Endodermal cell (in vitro differentiated cells): ENCODE data around the gene ALDH1A1. TPM values are rescaled to one million over a fixed set of nuclear protein-coding genes. Genes with fewer than 3 reads are reported as not detected.

Source experiments
- DNase-seq: peaks from one replicate; pipeline ENCODE4 v3.0.0-alpha.2; 2017
- H3K27ac ChIP-seq: 2 replicates; pipeline ENCODE4 v1.5.1; 2013; ENCODE audit warnings: mild to moderate bottlenecking, low read depth, low read length, moderate library complexity
- H3K27me3 ChIP-seq: 2 replicates; pipeline ENCODE4 v1.6.1; 2013; ENCODE audit warnings: mild to moderate bottlenecking, low read length, moderate library complexity; ENCODE audit not compliant: insufficient read depth, control insufficient read depth, poor library complexity, severe bottlenecking
- H3K36me3 ChIP-seq: 2 replicates; pipeline ENCODE4 v1.7.0; 2013; ENCODE audit warnings: mild to moderate bottlenecking, low read length, moderate library complexity; ENCODE audit not compliant: control insufficient read depth, insufficient read depth
- H3K4me1 ChIP-seq: one replicate; pipeline ENCODE4 v1.7.0; 2013; ENCODE audit warnings: low read length; ENCODE audit not compliant: control insufficient read depth, insufficient read depth
- H3K4me3 ChIP-seq: 2 replicates; pipeline ENCODE4 v1.5.1; 2013; ENCODE audit warnings: mild to moderate bottlenecking, low read length, moderate library complexity
- H3K9ac ChIP-seq: 2 replicates; pipeline ENCODE4 v1.6.1; 2013; ENCODE audit warnings: mild to moderate bottlenecking, low read length, moderate library complexity; ENCODE audit not compliant: poor library complexity, severe bottlenecking; ENCODE audit errors: extremely low read depth
- H3K9me3 ChIP-seq: 2 replicates; pipeline ENCODE4 v1.6.1; 2013; ENCODE audit warnings: mild to moderate bottlenecking, low read length, moderate library complexity; ENCODE audit not compliant: control insufficient read depth
- H3K27ac Mint-ChIP-seq: 2 replicates; pipeline ENCODE4 v1.8.0; 2020; ENCODE audit warnings: mixed read lengths
- H3K27me3 Mint-ChIP-seq: 2 replicates; pipeline ENCODE4 v1.8.0; 2021; ENCODE audit warnings: mild to moderate bottlenecking, mixed read lengths; ENCODE audit not compliant: insufficient read depth
- H3K36me3 Mint-ChIP-seq: 2 replicates; pipeline ENCODE4 v1.8.0; 2020; ENCODE audit warnings: low read depth, mixed read lengths
- H3K4me1 Mint-ChIP-seq: 2 replicates; pipeline ENCODE4 v1.8.0; 2020; ENCODE audit warnings: mixed read lengths
- H3K4me3 Mint-ChIP-seq: 2 replicates; pipeline ENCODE4 v1.8.0; 2020; ENCODE audit warnings: mild to moderate bottlenecking, moderate library complexity, mixed read lengths
- H3K9me3 Mint-ChIP-seq: 2 replicates; pipeline ENCODE4 v1.8.0; 2020; ENCODE audit warnings: mild to moderate bottlenecking, mixed read lengths
- WGBS, 2 experiments: methylation state at CpG; one replicate each; pipeline versions ENCODE4 v1.1.5 to v1.1.7; 2013; ENCODE audit warnings: missing lambda C conversion rate in 2 of 2, mixed read lengths in 1 of 2; ENCODE audit not compliant: insufficient coverage in 1 of 2, insufficient read length in 1 of 2; 5-methylcytosine and 5-hydroxymethylcytosine counted together
- total RNA-seq, 2 donors: library from RNA; stranded (reverse); fragmentation: NEBNext Ultra II Directional in 1 of 2; extraction: Animal tissue kit (Norgen Biotek cat#: 25700) in 1 of 2; gene quantifications; 2 replicates in 1 of 2; 3 replicates in 1 of 2; pipeline ENCODE4 v1.2.1, GENCODE V29; 2021
- TF ChIP-seq, protein P1 (sequence below): fragments of 200-600 bp; sonication (generic); conservative IDR thresholded peaks from 2 replicates; pipeline ENCODE4 v1.5.0; 2021; ENCODE audit warnings: antibody characterized with exemption, mild to moderate bottlenecking

ALDH1A1 gene
- total RNA-seq, 2 donors from 2014 or later = 3.5 to 4.6 TPM

DNA sequence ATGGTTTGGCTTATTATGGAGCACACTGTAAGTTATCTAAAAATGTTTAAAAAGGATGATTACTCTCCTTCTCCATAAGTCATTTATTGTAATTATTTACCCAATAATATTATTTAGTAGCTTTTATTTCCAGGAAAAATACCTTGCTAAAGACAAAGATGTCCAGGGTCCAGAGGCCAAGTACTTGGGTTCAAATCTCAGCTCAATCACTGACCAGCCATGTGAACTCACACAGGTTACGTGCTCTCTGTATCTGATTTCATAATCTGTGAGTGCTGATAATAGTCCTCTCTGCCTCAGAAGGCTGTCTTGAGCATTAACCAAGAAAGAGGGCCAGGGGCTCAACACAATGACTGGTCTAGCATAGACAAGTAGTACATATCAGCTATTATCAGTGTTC is 27.0 kb downstream of the ALDH1A1 start:
- H3K27ac Mint-ChIP-seq = no peak overlapping the region
- H3K4me3 Mint-ChIP-seq = no peak overlapping the region
- H3K4me1 Mint-ChIP-seq = no peaks in the 10 kb centered on the region
- Histone ChIP-seq H3K4me1 (no peaks in the 10 kb centered on the region), H3K4me3 (no peak overlapping the region), H3K36me3 (no peaks in the 10 kb centered on the region), H3K9ac (no peak overlapping the region), H3K27ac (no peak overlapping the region), H3K9me3 (no peaks in the 10 kb centered on the region), H3K27me3 (peaks cover 2% of the 10 kb centered on the region)
- no peak for DNase-seq
- H3K27me3 Mint-ChIP-seq = no peaks in the 10 kb centered on the region
- no peaks in the 10 kb centered on the region for H3K9me3 Mint-ChIP-seq
- TF ChIP-seq, protein P1, sequence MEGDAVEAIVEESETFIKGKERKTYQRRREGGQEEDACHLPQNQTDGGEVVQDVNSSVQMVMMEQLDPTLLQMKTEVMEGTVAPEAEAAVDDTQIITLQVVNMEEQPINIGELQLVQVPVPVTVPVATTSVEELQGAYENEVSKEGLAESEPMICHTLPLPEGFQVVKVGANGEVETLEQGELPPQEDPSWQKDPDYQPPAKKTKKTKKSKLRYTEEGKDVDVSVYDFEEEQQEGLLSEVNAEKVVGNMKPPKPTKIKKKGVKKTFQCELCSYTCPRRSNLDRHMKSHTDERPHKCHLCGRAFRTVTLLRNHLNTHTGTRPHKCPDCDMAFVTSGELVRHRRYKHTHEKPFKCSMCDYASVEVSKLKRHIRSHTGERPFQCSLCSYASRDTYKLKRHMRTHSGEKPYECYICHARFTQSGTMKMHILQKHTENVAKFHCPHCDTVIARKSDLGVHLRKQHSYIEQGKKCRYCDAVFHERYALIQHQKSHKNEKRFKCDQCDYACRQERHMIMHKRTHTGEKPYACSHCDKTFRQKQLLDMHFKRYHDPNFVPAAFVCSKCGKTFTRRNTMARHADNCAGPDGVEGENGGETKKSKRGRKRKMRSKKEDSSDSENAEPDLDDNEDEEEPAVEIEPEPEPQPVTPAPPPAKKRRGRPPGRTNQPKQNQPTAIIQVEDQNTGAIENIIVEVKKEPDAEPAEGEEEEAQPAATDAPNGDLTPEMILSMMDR = no peak
- H3K36me3 Mint-ChIP-seq = no peaks in the 10 kb centered on the region
- WGBS, 2 experiments = 83% methylated on average over 1 of the region's 1 CpG; no CpG with 5 or more reads in 1 of the 2 experiments

- H3K27me3 Mint-ChIP-seq = no peaks in the 10 kb centered on the region
- no peaks in the 10 kb centered on the region for H3K9me3 Mint-ChIP-seq
- TF ChIP-seq, protein P1 = no peak
- no peak overlapping the region for H3K9ac ChIP-seq
- no peak overlapping the region for H3K27ac ChIP-seq
- 90 to 100% methylated on average over 2 to 6 of the region's 6 CpGs for WGBS, 2 experiments
- no peak overlapping the region for H3K27ac Mint-ChIP-seq
- no peaks in the 10 kb centered on the region for H3K36me3 ChIP-seq
- no peaks in the 10 kb centered on the region for H3K27me3 ChIP-seq
- H3K4me1 ChIP-seq = no peaks in the 10 kb centered on the region
- H3K36me3 Mint-ChIP-seq = no peaks in the 10 kb centered on the region
- H3K9me3 ChIP-seq = no peaks in the 10 kb centered on the region
- no peaks in the 10 kb centered on the region for H3K4me1 Mint-ChIP-seq
- H3K4me3 Mint-ChIP-seq = no peak overlapping the region
- no peak overlapping the region for H3K4me3 ChIP-seq
- no peak for DNase-seq
Measured at GRCh38 chr9:72925126-72925789, 27.6 kb downstream of the ALDH1A1 start.

DNA sequence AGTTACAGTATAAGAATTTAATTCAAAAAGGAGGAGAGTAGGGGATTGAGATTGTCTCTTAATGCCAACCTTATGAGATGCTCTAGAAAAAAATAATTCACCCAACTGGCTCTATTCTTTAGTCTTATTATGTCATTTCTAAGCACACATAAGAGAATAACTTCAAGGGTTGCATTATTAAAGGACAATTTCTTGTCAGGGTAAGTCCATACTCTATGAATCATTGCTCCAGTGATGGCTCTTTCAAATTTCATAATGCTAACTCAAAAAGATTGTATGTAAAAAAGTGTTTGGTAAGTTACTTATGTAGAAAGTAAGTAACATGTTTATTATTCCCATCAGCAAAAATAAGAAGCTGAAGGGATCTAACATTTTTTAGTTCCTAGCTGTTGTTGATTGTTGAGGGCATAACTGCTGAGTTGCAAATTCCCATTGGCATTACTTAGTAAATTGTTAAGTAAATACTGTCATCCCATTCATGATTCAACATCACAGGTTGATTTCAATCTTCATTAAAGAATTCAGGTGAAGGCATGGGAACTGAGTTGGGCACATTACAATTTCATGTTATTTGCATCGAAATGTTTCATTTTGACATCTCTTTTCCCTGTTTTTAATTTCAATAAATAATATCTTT is 28.6 kb downstream of the ALDH1A1 start:
- WGBS, 2 experiments = no CpG with 5 or more reads among the region's 1 CpG
- Histone ChIP-seq H3K36me3 (no peaks in the 10 kb centered on the region), H3K27me3 (no peaks in the 10 kb centered on the region), H3K9ac (no peak overlapping the region), H3K4me1 (no peaks in the 10 kb centered on the region), H3K4me3 (no peak overlapping the region), H3K27ac (no peak overlapping the region), H3K9me3 (no peaks in the 10 kb centered on the region)
- H3K4me3 Mint-ChIP-seq = no peak overlapping the region
- no peaks in the 10 kb centered on the region for H3K27me3 Mint-ChIP-seq
- no peaks in the 10 kb centered on the region for H3K36me3 Mint-ChIP-seq
- TF ChIP-seq, protein P1 = no peak
- no peaks in the 10 kb centered on the region for H3K4me1 Mint-ChIP-seq
- H3K27ac Mint-ChIP-seq = no peak overlapping the region
- no peaks in the 10 kb centered on the region for H3K9me3 Mint-ChIP-seq
- DNase-seq = no peak
